HepG2 (cell line): ENCODE results near the gene CAPN9. TPM values are rescaled to one million over a fixed set of nuclear protein-coding genes. Genes with fewer than 3 reads are reported as not detected.
A peak's percentile ranks its signal among the peaks of the same experiment; 100 is the strongest.

Experiments
- POLR2G ChIP-seq: fragments of 200-400 bp; formaldehyde crosslinking; IDR thresholded peaks from 2 replicates; pipeline ENCODE4 v1.6.1; 2018; ENCODE audit warnings: mild to moderate bottlenecking, low read depth, low read length, moderate library complexity
- SP5 ChIP-seq: IDR thresholded peaks from 2 replicates; pipeline ENCODE4 v1.6.1; 2016; ENCODE audit warnings: low read depth, borderline replicate concordance
- TBX2 ChIP-seq: sonication (generic); formaldehyde crosslinking; IDR thresholded peaks from 2 replicates; pipeline ENCODE4 v1.5.0; 2020; ENCODE audit warnings: missing genetic modification reagents, mild to moderate bottlenecking, borderline replicate concordance
- TCF12 ChIP-seq, 2 experiments: fragments of 450-650 bp in 1 of 2; sonication (generic) in 1 of 2; formaldehyde crosslinking in 1 of 2; IDR thresholded peaks; 2 replicates each; pipeline versions ENCODE4 v1.6.1 to v1.8.0; 2017 to 2022; ENCODE audit warnings: antibody characterized with exemption in 1 of 2, mild to moderate bottlenecking in 1 of 2, missing genetic modification reagents in 1 of 2, moderate library complexity in 1 of 2
- ZNF441 ChIP-seq: sonication (generic); formaldehyde crosslinking; IDR thresholded peaks from 2 replicates; pipeline ENCODE4 v1.7.0; 2021; ENCODE audit warnings: missing genetic modification reagents, borderline replicate concordance
- ZNF496 ChIP-seq: sonication (generic); formaldehyde crosslinking; IDR thresholded peaks from 2 replicates; pipeline ENCODE4 v1.8.1; 2023; ENCODE audit warnings: mild to moderate bottlenecking, moderate library complexity, missing genetic modification reagents; ENCODE audit not compliant: insufficient replicate concordance
- polyA plus RNA-seq, 8 experiments: library from polyadenylated mRNA; depleted of rRNA in 3 of 8; stranded (reverse) in 7 of 8; unstranded in 1 of 8; fragments of >200 nt; fragmentation: Illumina TruSeq in 4 of 8; extraction: Trizol in 4 of 8; gene quantifications; 2 replicates each; pipeline versions ENCODE4 v1.2.1 to v1.2.3, GENCODE V29; 2011 to 2016; ENCODE audit warnings: low read depth in 4 of 8, missing spikeins in 1 of 8, mixed read lengths in 1 of 8; ENCODE audit not compliant: insufficient read depth in 1 of 8
- total RNA-seq, 5 experiments: library from RNA; depleted of rRNA; stranded (reverse); fragments of >200 nt; fragmentation: Illumina TruSeq; extraction: Trizol; gene quantifications; 2 replicates each; pipeline ENCODE4 v1.2.3, GENCODE V29; 2016; ENCODE audit warnings: low read depth in 1 of 5
- TF ChIP-seq, protein P1 (sequence below): sonication (generic); formaldehyde crosslinking; IDR thresholded peaks from 2 replicates; pipeline ENCODE4 v1.8.0; 2022; ENCODE audit warnings: low read depth, missing genetic modification reagents
- TF ChIP-seq, protein P2 (sequence below): IDR thresholded peaks from 2 replicates; pipeline ENCODE4 v1.6.1; 2016; ENCODE audit warnings: low read depth, borderline replicate concordance
- TF ChIP-seq, protein P3 (sequence below): sonication (generic); formaldehyde crosslinking; IDR thresholded peaks from 2 replicates; pipeline ENCODE4 v1.9.0; 2021; ENCODE audit warnings: mild to moderate bottlenecking, missing genetic modification reagents
- TF ChIP-seq, protein P4 (sequence below): sonication (generic); formaldehyde crosslinking; IDR thresholded peaks from 2 replicates; pipeline ENCODE4 v1.4.0; 2020; ENCODE audit warnings: missing genetic modification reagents

The CAPN9 gene
- total and polyA plus RNA-seq, 2 of the 13 experiments (the other 11 are each of a cell fraction or from before 2014, with no cell fraction given): 0.04 to 0.31 TPM

DNA sequence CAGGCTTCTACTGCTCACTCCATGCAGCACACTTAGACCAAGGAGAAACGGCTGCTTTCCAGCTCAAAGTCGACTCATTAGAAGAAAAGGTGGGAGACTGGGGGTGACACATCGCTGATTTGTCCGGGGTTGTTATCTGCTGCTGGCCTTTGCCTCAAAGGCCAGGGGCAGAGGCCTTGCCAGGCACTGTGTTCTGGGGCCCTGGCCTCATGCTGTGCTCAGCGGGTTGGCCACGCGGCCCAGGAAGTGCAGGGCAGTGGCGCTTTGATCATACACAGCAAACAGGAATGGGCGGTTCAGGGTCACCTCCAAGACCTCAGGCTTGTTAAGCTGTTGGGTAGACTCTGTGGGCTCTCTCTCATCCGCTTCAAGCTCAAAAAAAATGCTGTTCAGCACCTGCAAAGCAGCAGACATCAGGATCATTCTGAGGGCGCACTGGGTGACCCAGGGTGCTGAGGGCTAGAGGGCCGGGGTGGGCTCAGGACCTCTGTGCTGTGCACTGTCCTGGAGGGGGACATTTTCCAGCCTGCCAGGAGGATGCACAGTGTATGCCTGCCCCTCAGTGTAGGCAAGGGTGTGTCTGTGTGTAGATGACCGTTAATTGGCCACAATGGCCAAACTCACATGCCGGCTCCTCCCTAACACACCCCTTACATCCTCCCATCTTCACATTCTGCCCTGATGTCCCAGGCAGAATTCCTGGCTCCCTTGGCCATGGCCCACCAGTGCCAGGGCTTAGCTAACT lies 44.1 kb upstream of the CAPN9 start (continued):
- TF ChIP-seq, protein P1, sequence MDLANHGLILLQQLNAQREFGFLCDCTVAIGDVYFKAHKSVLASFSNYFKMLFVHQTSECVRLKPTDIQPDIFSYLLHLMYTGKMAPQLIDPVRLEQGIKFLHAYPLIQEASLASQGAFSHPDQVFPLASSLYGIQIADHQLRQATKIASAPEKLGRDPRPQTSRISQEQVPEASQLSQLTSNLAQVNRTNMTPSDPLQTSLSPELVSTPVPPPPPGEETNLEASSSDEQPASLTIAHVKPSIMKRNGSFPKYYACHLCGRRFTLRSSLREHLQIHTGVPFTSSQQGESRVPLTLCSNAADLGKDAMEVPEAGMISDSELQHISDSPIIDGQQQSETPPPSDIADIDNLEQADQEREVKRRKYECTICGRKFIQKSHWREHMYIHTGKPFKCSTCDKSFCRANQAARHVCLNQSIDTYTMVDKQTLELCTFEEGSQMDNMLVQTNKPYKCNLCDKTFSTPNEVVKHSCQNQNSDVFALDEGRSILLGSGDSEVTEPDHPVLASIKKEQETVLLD (CRISPR knock-in tag): peak; percentile 42; the same call in 1 of the 2 replicates
- TF ChIP-seq, protein P2, sequence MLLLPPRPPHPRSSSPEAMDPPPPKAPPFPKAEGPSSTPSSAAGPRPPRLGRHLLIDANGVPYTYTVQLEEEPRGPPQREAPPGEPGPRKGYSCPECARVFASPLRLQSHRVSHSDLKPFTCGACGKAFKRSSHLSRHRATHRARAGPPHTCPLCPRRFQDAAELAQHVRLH (CRISPR knock-in tag): peak; percentile 94
- TF ChIP-seq, protein P3, sequence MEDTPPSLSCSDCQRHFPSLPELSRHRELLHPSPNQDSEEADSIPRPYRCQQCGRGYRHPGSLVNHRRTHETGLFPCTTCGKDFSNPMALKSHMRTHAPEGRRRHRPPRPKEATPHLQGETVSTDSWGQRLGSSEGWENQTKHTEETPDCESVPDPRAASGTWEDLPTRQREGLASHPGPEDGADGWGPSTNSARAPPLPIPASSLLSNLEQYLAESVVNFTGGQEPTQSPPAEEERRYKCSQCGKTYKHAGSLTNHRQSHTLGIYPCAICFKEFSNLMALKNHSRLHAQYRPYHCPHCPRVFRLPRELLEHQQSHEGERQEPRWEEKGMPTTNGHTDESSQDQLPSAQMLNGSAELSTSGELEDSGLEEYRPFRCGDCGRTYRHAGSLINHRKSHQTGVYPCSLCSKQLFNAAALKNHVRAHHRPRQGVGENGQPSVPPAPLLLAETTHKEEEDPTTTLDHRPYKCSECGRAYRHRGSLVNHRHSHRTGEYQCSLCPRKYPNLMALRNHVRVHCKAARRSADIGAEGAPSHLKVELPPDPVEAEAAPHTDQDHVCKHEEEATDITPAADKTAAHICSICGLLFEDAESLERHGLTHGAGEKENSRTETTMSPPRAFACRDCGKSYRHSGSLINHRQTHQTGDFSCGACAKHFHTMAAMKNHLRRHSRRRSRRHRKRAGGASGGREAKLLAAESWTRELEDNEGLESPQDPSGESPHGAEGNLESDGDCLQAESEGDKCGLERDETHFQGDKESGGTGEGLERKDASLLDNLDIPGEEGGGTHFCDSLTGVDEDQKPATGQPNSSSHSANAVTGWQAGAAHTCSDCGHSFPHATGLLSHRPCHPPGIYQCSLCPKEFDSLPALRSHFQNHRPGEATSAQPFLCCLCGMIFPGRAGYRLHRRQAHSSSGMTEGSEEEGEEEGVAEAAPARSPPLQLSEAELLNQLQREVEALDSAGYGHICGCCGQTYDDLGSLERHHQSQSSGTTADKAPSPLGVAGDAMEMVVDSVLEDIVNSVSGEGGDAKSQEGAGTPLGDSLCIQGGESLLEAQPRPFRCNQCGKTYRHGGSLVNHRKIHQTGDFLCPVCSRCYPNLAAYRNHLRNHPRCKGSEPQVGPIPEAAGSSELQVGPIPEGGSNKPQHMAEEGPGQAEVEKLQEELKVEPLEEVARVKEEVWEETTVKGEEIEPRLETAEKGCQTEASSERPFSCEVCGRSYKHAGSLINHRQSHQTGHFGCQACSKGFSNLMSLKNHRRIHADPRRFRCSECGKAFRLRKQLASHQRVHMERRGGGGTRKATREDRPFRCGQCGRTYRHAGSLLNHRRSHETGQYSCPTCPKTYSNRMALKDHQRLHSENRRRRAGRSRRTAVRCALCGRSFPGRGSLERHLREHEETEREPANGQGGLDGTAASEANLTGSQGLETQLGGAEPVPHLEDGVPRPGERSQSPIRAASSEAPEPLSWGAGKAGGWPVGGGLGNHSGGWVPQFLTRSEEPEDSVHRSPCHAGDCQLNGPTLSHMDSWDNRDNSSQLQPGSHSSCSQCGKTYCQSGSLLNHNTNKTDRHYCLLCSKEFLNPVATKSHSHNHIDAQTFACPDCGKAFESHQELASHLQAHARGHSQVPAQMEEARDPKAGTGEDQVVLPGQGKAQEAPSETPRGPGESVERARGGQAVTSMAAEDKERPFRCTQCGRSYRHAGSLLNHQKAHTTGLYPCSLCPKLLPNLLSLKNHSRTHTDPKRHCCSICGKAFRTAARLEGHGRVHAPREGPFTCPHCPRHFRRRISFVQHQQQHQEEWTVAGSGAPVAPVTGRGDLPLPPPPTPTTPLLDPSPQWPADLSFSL (CRISPR knock-in tag): 0 out of 2 replicates have a peak, but pooled peaks have one; percentile 52
- TF ChIP-seq ZNF496 (CRISPR knock-in tag) (no peak), POLR2G (no peak; the same call in 1 of the 2 replicates), TBX2 (CRISPR knock-in tag) (peak; percentile 98), ZNF441 (peak; percentile 41; the same call in 1 of the 2 replicates), SP5 (CRISPR knock-in tag) (peak; percentile 99), TCF12 (IDR thresholded peaks at IDR 0.05) (no peak), TCF12 (CRISPR knock-in tag; IDR thresholded peaks at IDR 0.05) (peak; percentile 91; the same call in 1 of the 2 replicates)
- TF ChIP-seq, protein P4, sequence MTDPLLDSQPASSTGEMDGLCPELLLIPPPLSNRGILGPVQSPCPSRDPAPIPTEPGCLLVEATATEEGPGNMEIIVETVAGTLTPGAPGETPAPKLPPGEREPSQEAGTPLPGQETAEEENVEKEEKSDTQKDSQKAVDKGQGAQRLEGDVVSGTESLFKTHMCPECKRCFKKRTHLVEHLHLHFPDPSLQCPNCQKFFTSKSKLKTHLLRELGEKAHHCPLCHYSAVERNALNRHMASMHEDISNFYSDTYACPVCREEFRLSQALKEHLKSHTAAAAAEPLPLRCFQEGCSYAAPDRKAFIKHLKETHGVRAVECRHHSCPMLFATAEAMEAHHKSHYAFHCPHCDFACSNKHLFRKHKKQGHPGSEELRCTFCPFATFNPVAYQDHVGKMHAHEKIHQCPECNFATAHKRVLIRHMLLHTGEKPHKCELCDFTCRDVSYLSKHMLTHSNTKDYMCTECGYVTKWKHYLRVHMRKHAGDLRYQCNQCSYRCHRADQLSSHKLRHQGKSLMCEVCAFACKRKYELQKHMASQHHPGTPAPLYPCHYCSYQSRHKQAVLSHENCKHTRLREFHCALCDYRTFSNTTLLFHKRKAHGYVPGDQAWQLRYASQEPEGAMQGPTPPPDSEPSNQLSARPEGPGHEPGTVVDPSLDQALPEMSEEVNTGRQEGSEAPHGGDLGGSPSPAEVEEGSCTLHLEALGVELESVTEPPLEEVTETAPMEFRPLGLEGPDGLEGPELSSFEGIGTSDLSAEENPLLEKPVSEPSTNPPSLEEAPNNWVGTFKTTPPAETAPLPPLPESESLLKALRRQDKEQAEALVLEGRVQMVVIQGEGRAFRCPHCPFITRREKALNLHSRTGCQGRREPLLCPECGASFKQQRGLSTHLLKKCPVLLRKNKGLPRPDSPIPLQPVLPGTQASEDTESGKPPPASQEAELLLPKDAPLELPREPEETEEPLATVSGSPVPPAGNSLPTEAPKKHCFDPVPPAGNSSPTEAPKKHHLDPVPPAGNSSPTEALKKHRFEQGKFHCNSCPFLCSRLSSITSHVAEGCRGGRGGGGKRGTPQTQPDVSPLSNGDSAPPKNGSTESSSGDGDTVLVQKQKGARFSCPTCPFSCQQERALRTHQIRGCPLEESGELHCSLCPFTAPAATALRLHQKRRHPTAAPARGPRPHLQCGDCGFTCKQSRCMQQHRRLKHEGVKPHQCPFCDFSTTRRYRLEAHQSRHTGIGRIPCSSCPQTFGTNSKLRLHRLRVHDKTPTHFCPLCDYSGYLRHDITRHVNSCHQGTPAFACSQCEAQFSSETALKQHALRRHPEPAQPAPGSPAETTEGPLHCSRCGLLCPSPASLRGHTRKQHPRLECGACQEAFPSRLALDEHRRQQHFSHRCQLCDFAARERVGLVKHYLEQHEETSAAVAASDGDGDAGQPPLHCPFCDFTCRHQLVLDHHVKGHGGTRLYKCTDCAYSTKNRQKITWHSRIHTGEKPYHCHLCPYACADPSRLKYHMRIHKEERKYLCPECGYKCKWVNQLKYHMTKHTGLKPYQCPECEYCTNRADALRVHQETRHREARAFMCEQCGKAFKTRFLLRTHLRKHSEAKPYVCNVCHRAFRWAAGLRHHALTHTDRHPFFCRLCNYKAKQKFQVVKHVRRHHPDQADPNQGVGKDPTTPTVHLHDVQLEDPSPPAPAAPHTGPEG (CRISPR knock-in tag): peak; percentile 57; the same call in 1 of the 2 replicates
